CD4-positive, alpha-beta T cell treated with Interferon gamma for 1 hour (primary cell): ENCODE data around the gene WTIP.
"Not testable (repeated sequence)": the region's sequence is repeated elsewhere in the genome, so short reads cannot be mapped to it uniquely, and the experiment has no call there.

Source experiments
- DNase-seq: peaks from one replicate; pipeline ENCODE4 v3.0.0-alpha.2; 2020

The WTIP gene

DNA sequence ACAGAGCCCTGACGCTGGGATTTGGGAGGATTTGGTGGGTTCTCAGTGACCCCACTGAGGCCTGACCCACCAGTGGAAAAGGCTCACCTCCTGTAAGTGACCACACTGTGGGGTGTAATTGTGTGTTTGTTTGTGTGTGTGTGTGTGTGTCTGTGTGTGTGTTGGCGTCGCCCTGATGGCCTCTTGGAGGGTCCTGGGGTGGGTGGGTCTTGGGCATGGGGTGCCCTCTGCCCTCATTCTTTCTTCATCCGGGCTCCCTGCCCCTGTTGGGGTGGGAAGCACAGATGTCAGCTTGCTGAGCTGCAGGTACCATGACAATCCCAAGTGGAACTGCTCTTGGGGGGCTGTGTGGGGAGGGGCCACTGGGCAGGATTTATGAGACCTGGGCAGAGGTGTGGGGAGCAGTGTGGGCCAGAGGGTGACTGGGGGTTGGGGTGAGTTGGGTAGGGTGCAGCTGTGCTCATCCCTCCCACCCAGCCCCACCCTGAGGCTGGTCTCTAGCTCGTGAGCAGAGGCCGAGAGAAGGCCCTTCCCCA is 22.8 kb downstream of the WTIP start:
- DNase-seq = no peak

GRCh38 chr19:34504809-34505291 is 23.3 kb downstream of the WTIP start:
- DNase-seq = no peak

- no peak for DNase-seq
Observed at GRCh38 chr19:34505321-34506025, 23.9 kb downstream of the WTIP start.

DNA sequence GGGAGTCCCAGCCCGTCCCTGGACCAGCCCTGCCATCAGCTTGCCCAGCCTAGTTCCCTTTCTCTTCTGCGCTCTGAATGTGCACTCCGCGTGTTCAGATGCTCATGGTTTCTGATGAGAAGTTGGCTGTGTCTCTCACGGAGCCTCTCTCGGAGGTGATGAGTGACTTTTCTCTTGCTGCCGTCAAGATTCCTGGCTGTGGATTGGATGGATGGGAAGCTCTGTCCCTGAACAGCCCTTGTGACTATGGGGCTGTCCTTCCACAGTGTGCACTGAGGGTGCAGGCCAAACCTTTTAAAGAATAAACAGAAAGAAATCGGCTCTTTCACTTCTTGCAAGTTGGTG is 24.4 kb downstream of the WTIP start:
- DNase-seq = no peak

DNA sequence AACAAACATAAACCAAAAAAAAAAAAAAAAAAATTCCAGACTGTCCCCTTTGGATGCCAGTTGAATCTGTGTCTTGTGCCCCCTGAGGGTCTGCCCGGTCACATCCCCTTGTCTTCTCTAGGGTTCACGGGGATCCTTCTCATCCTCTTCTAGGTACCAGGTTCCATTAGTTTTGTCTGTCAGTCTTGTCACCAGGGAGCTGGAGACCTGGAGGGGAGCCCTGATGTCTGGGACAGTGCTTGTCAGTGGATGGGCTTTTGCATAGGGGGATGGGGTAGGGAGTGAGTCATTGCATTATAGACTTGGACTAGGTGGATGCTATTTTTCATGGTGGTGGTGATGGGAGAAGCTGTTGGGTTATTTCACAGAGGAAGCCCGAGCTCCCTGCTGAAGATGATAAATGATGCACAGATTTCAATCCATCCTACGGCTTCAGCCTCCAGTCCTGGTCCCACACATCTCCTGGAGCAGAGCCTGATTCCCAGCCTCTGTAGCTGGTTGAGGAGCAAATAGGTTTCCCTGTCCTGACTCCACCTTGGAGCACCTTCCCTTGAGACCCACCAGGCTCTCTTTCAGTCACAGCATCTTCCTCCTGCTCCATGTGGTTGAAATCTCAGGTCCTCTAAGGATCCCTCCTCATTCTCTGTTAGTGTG is 26.0 kb downstream of the WTIP start:
- no peak for DNase-seq

- no peak for DNase-seq
Observed at GRCh38 chr19:34508540-34508939, 27.0 kb downstream of the WTIP start.

- DNase-seq = not testable (repeated sequence)
Observed at GRCh38 chr19:34510904-34511303, 29.3 kb downstream of the WTIP start.

DNA sequence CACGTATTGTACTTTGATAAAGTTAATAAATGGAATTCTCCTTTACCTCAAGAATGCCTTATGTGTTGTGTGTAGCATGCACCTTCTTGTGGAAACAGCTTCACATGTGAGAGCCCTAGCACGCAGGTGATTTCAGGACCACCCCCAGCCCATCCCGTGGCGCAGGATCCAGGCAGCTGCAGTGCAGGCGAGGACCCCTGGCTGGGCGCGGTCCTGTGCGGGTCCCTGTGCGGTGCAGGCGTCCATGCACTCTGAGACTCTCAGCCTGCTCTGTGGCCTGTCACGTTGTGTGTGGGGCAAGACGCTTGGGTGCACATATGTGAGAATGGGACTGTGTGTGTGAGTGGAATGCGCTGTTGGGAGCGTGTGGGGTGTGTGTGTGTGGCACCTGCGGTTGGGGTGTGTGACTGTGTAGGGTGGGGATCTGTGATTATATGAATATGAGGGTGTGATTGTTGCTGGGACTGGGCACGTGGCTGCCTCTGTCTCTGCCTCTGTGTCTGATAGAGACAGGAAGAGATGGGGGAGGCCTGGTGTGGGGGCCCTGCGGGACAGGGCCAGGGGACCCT is 30.8 kb downstream of the WTIP start:
- DNase-seq = no peak

- DNase-seq = no peak
Observed at GRCh38 chr19:34513767-34514166, 32.2 kb downstream of the WTIP start.

- no peak for DNase-seq
Observed at GRCh38 chr19:34519602-34520001, 38.0 kb downstream of the WTIP start.

- DNase-seq = no peak
Observed at GRCh38 chr19:34523408-34523807, 41.9 kb downstream of the WTIP start.

GRCh38 chr19:34525001-34525400 is 43.4 kb downstream of the WTIP start:
- DNase-seq = no peak

GRCh38 chr19:34534206-34534605 is 52.6 kb downstream of the WTIP start:
- no peak for DNase-seq

GRCh38 chr19:34539396-34539795 is 57.8 kb downstream of the WTIP start:
- DNase-seq = no peak

GRCh38 chr19:34540811-34541557 is 59.4 kb downstream of the WTIP start:
- no peak for DNase-seq

DNA sequence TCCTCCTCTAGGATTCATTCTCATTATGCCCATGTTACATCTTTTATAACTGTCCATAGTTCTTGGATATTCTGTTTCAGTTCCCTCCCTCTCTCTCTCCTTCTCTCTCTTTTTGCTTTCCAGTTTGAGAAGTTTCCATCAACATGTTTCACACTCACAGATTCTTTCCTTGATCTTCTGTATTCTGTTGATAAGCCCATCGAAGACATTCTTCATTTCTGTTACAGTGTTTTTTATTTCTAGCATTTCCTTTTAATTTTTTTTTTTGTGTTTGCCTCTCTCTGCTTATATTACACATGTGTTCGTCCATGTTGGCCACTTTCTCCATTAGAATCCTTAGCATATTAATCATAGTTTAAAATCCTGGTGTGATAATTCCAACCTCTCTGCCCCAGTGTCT is 68.3 kb downstream of the WTIP start:
- DNase-seq = no peak

GRCh38 chr19:34555447-34555846 is 73.9 kb downstream of the WTIP start:
- DNase-seq = no peak

- no peak for DNase-seq
Observed at GRCh38 chr19:34556488-34556887, 74.9 kb downstream of the WTIP start.

DNA sequence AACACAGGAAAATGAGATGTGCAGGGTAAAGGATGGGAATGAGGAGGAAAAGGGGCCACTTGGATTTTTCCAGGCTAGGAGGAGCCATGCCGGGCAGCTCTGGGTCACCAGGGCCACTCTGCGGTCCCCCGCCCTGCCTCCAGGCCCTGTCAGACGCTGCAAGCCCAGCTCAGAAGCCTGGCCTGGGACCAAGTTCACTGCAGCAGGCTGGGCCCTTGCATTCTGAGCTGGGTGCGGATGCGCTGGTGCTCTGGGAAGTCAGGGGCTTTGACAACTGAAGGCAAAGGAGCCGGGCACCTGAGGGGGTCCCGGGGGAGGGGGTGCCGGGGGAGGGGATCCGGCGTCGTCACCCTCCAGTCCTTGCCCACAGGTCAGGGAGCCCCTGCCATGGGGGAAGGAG is 77.5 kb downstream of the WTIP start:
- no peak for DNase-seq

- no peak for DNase-seq
Observed at GRCh38 chr19:34560229-34560628, 78.7 kb downstream of the WTIP start.
